CD1c-positive myeloid dendritic cell (primary cell): ENCODE measurements around the gene SSR3.

Source experiments
- DNase-seq: peaks from one replicate; pipeline ENCODE4 v3.0.0-alpha.2; 2016; ENCODE audit errors: extremely low spot score

Gene SSR3

GRCh38 chr3:156536524-156537316 is 18.2 kb downstream of the SSR3 start:
- no peak for DNase-seq

- no peak for DNase-seq
These were observed 19.1 kb downstream of the SSR3 start for GRCh38 chr3:156535798-156536197.

GRCh38 chr3:156535162-156535627 is 19.7 kb downstream of the SSR3 start:
- peak; percentile 63 for DNase-seq

GRCh38 chr3:156533205-156533604 is 21.7 kb downstream of the SSR3 start:
- no peak for DNase-seq

- DNase-seq = no peak
These were observed 22.2 kb downstream of the SSR3 start for GRCh38 chr3:156532730-156533129.

DNA sequence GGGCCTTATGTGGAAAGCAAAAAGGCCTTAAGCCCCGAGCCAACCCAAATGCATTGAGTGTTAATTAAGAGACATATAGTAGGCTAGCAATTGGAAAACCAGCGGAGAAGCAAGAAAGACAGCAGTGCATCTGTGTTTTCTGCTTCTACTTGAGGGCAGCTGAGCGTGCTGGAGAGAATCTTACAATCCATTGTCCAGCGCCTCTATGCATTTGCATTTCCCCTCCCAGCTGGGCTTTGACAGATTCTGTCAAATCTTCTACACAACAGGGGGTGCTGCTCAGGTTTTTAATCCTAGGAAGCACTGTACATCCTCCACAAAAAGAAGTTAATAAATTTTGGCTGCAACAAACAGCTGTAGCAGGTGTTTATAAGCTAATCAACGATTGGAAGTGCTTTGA is 23.9 kb downstream of the SSR3 start:
- DNase-seq = no peak

- DNase-seq = no peak
These were observed 27.9 kb downstream of the SSR3 start for GRCh38 chr3:156527060-156527459.

- no peak for DNase-seq
These were observed 29.1 kb downstream of the SSR3 start for GRCh38 chr3:156525808-156526207.

GRCh38 chr3:156522673-156523072 is 32.2 kb downstream of the SSR3 start:
- DNase-seq = no peak

- no peak for DNase-seq
These were observed 35.2 kb downstream of the SSR3 start for GRCh38 chr3:156519758-156520162.

DNA sequence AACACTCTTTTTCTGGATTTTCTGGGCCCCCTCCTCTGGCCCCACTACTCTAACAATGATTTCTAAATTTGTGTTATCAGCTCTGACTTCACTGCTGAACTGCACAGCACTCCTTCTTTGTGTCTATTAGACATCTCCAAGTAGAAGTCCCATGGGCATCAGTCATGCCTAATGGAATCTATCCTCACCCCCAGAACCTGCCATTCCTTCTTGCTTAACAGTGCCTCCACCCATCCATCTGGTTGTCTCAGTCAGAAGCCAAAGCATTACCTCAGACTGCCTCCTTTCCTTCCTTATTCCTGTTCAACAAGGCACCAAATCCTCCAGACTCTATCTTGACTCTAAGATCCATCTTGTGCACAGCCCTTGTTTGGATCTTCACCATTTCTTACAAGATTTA is 36.2 kb downstream of the SSR3 start:
- no peak for DNase-seq

GRCh38 chr3:156516961-156517360 is 38.0 kb downstream of the SSR3 start:
- peak; percentile 16 for DNase-seq

- DNase-seq = no peak
These were observed 38.6 kb downstream of the SSR3 start for GRCh38 chr3:156516284-156516683.

DNA sequence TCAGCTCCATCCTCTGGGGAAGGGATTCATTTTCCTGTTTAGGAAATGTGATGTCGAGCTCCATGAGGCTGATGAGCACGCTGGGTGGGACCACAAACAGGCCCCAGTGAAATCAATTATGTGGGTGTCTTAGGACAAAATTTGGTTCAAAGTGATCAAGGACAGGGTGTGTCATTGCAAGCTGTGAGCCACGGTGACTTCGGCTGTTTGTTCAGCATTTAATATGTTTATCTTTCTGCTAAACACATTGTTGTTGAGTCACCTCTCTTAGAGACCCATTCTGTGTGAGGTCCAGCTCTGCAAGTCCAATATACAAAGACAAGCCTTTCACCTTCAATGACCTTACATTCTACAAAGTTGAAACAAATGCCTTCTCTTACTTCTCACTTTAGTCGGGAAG is 41.3 kb downstream of the SSR3 start:
- DNase-seq = no peak

- DNase-seq = no peak
These were observed 42.8 kb downstream of the SSR3 start for GRCh38 chr3:156511987-156512677.

DNA sequence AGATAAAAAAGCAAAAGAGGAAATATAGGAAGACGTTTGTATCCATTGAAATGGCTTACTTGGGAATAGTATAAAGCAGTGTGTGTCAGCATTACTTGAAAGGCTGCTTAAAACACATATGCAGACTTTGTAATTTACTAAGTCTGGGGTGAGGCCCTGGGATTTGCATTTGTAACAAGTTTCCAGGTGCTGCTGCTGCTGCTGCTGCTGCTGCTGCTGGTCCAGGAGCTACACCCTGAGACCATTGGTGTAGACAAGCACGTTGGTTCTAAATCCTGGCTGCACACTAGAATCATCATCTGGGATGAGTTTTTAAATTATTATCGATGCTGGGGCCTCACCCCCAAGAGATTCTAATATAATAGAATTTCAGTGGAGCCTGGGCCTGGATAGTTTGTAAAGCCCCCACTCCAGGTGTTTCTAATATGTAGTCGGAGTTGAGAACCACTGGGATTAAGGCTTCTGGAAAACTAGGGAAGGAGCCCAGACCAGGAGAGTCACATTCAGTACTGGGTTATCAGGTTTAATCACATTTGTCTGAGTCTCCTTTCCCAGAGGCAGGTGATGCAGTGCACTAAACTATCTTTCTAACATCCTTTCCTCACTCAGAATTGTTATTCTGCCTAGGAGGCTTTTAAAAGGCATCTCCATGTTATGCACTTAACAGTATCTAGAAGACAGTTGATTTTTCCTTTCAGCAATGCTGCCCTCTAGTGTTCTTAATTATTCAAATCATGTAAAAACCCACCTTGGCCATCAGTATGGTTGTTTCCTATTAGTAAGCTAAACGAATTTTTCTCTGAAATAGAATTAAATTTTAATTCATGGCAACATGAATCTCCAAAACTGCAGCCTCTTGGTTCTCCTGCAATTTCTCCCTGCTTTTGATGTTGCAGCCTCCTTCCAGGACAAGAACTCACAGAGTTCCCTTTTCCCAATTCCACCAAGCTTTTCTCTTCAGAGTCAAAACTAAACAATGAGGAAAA is 45.4 kb downstream of the SSR3 start:
- peak; percentile 71 for DNase-seq

DNA sequence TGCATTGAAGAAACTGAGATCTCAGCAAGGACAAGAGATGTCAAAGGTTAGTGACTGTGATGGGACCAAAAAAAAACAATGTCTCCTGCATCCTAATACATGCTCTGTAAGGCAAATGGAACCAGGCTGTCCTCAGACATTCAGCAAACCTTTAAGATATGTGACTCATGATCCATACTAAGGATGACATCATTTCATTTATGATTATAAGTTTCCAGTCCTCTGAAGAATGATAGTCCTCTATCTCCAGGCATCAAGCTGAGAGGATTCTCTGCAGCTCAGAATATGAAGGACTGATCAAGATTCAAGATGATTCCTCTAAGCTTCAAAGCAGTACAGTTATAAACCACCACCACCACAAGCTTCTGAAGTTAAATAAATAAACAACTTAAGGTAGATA is 47.6 kb downstream of the SSR3 start:
- no peak for DNase-seq

GRCh38 chr3:156498307-156498706 is 56.6 kb downstream of the SSR3 start:
- no peak for DNase-seq

- DNase-seq = no peak
These were observed 57.6 kb downstream of the SSR3 start for GRCh38 chr3:156497326-156497725.

DNA sequence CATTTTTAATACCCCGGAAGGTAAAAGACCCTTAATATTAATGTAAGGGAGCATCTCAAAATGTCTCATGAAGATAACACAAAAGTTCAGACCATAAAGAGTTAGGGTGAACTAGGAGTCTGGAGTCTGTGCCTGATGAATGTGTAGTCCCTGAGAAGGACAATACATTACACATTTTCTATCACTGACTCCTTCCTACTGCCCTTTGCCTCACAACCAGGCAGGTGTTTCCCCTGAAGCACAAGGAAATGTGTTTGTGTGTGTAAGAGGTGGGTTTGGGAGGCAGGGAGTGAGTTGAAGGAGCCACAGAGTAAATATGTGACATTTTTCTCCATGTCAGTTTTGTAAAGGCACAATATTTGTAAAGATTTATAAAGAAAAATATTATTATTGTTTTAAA is 59.1 kb downstream of the SSR3 start:
- DNase-seq = no peak

DNA sequence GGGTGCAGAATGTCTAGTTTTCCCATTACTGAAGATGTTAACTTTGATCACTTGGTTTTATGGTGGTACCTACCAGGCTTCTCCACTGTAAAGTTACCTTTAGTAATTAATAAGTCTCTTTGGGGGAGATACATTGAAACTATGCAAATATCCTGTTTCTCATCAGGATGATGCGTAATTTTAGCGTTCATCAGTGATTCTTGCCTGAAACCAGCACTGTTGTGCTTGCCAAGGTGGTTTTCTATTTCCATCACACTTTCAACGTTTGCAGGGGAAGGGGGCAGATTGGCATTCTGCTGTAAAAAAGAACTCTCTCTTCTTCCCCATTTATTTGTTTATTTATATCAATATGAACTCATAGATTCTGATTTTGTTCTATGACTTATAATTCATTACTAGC is 61.0 kb downstream of the SSR3 start:
- no peak for DNase-seq

DNA sequence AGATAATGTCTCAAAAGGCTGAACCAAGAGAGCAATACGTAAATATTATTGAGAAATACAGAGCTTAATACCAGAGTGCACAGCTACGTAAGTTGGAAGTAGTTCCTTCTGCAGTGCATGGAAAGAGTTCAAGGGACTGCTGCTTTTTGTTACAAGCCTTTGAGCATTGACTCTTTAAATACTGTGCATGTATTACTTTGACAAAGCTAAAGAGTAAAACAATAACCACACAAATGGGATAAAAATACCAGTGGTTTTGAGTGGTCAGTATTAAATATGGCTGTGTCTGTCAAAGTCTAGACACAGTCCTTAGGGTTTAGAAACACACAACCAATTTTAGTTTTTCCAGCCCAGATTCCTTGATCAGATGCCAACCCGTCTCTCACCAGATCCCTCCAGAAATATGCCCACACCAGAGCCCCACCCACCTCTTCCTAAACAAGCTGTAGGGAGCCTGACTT is 62.1 kb downstream of the SSR3 start:
- no peak for DNase-seq
